ENCODE measurements around the gene TMEM272. TPM values are rescaled to one million over a fixed set of nuclear protein-coding genes. Genes with fewer than 3 reads are reported as not detected.
A peak's percentile ranks its signal among the peaks of the same experiment; 100 is the strongest.

TMEM272 gene
- total RNA-seq, 1 donor from 2014 or later, result 2.9 TPM

DNA sequence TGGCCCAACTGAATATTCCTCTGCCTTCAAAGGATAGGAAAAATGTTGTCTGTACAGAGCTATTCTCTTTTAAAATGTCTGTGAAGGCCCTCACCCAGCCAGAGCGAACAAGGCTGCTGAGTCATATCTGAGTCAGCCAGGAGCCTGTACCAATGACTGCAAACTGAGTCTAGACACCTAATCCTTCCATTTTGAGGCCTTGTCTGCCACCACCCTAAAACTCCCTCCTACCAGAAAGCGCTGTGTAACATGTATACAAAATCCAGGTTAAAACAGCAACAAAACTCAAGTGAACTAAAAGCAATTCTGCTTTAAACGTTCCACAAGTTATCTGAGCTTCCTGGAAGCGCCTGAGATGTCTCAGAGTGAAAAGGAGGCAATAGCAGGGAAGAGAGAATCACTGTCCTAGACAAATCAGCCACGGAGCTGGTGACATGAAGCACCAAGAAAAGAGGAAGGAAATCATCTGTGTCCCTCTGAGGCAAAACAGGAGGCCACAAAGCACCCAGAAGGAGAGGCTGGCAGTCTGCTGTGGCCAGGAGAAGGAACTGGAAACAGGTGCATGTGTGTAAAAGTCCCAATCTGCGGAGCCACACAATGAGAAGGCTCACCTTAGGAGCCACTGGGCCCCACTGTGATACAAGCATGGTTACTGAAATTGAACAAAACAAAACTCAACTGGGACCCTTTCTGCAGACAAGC, 51.3 kb downstream of the TMEM272 start:
- H3K27ac Mint-ChIP-seq, result peak overlapping the region; percentile 7
- H3K9me3 Mint-ChIP-seq, result no peaks in the 10 kb centered on the region
- peaks cover 4% of the 10 kb centered on the region for H3K36me3 Mint-ChIP-seq
- no peaks in the 10 kb centered on the region for H3K27me3 Mint-ChIP-seq (ENCODE audit: low read depth)
- TF ChIP-seq, protein P1, sequence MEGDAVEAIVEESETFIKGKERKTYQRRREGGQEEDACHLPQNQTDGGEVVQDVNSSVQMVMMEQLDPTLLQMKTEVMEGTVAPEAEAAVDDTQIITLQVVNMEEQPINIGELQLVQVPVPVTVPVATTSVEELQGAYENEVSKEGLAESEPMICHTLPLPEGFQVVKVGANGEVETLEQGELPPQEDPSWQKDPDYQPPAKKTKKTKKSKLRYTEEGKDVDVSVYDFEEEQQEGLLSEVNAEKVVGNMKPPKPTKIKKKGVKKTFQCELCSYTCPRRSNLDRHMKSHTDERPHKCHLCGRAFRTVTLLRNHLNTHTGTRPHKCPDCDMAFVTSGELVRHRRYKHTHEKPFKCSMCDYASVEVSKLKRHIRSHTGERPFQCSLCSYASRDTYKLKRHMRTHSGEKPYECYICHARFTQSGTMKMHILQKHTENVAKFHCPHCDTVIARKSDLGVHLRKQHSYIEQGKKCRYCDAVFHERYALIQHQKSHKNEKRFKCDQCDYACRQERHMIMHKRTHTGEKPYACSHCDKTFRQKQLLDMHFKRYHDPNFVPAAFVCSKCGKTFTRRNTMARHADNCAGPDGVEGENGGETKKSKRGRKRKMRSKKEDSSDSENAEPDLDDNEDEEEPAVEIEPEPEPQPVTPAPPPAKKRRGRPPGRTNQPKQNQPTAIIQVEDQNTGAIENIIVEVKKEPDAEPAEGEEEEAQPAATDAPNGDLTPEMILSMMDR (IDR thresholded peaks at IDR 0.05; ENCODE audit: unreplicated experiment), result no peak
- no peak overlapping the region for H3K4me3 Mint-ChIP-seq
- DNase-seq (ENCODE audit: low spot score in 2 of 2, unreplicated experiment in 2 of 2), result no peak
- H3K4me1 Mint-ChIP-seq, result peaks cover 6% of the 10 kb centered on the region

DNA sequence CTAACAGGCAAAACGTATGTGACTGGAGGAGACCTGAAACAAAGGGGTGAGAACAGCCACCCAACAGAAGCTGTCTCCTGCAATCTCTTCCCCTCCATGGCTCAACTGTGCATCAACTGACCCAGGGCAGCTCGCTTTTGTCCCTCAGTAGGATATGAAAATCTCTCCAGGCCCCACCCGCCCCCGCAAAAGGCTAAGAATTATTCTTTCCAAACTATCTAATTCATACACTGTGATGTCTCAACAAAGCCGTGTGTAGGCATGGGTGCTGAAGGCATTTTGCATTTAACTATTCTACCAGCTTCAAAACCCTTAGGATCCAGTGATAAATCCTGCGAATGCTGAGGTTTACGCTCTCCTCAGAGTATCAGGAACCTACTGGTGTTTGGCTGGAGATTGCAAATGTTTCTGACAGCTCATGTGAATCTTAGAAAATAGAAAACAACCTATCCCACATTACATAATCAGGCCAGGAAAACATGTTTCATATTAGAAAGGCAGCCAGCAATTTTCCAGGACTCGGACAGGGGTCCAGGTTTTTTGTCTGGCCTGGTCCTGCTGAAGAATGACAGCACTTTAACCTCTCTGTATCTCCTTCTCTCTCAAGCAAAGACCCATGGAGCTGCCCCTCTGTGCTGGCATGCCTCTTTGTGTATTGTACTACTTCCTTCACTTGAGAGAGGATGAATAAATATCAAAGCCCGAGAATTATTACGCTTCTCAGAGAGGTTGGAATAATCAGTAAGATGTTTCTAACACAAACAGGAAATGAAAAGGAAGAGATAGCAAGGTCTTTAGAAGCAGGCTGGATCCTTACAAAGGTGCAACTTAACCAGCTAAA, 58.3 kb downstream of the TMEM272 start:
- Mint-ChIP-seq H3K4me1 (peaks cover 22% of the 10 kb centered on the region), H3K27ac (peak overlapping the region; percentile 75), H3K4me3 (peak overlapping the region; percentile 28), H3K9me3 (no peaks in the 10 kb centered on the region), H3K36me3 (peaks cover 4% of the 10 kb centered on the region), H3K27me3 (ENCODE audit: low read depth) (no peaks in the 10 kb centered on the region)
- DNase-seq (ENCODE audit: low spot score in 2 of 2, unreplicated experiment in 2 of 2), result no peak
- TF ChIP-seq, protein P1 (IDR thresholded peaks at IDR 0.05; ENCODE audit: unreplicated experiment), result no peak

DNA sequence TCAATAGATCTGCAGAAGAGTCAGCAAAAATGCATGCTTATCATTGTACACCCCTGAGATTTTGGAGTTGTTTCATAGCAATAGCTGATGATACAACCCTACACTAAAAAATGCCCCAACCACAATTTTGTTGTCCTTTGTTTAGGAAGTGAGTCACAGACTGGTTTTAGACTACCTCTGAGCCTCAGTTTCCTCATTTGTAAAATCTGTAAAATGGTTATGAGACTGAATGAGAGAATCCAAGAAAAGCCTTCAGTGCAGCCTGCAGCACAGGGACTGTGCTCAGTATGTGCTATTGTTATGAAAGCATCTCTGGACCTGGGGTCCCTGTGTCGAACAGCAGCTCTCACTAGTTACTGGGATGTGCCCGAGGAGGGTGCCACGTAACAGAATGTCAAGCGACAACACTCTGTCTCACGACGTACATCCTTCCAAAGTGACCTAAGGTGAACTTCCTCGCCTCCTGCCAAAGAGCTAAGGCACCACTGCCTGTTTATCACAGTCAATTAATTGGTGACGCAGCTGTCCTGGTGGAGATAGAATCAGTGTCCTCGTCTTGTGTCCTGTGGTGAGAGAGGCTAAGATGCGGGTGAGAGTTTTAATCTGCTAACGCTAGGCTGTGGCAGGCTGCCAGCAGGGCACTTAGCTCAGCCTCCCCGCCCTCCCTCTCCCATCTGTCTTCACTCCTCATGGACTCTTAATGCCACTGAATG, 59.1 kb downstream of the TMEM272 start:
- peak overlapping the region; percentile 75 for H3K27ac Mint-ChIP-seq
- peak in 1 of 2 experiments; percentile 62 for DNase-seq (ENCODE audit: low spot score in 2 of 2, unreplicated experiment in 2 of 2)
- H3K36me3 Mint-ChIP-seq, result peaks cover 4% of the 10 kb centered on the region

DNA sequence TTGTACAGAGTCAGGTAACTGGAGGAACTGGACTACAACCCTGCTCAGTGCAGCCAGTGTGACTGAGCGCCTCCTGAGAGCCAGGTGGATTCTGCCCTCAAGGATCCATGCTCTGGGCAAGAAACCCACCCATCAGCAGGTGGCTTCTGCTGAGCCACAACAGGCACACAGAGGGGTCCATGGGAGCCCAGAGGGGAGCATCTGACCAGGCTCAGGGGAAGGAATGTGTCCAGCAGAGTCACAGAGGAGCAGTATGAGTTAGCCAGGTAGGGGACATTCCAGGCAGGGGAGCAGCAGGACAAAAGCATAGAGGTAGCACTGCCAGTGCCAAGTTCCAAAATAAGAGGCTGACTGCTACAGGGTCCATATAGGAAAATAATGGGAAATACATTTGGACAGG, 60.9 kb downstream of the TMEM272 start:
- Mint-ChIP-seq H3K27ac (no peak overlapping the region), H3K36me3 (peaks cover 2% of the 10 kb centered on the region), H3K4me1 (peaks cover 17% of the 10 kb centered on the region), H3K9me3 (no peaks in the 10 kb centered on the region), H3K27me3 (ENCODE audit: low read depth) (no peaks in the 10 kb centered on the region), H3K4me3 (no peak overlapping the region)
- TF ChIP-seq, protein P1 (IDR thresholded peaks at IDR 0.05; ENCODE audit: unreplicated experiment), result no peak
- no peak for DNase-seq (ENCODE audit: low spot score in 2 of 2, unreplicated experiment in 2 of 2)

More for the DNA sequence above, 59.1 kb downstream of the TMEM272 start:
- Mint-ChIP-seq H3K27me3 (ENCODE audit: low read depth) (no peaks in the 10 kb centered on the region), H3K4me1 (peaks cover 22% of the 10 kb centered on the region), H3K4me3 (peak overlapping the region; percentile 28), H3K9me3 (no peaks in the 10 kb centered on the region)
- TF ChIP-seq, protein P1 (IDR thresholded peaks at IDR 0.05; ENCODE audit: unreplicated experiment), result no peak

DNA sequence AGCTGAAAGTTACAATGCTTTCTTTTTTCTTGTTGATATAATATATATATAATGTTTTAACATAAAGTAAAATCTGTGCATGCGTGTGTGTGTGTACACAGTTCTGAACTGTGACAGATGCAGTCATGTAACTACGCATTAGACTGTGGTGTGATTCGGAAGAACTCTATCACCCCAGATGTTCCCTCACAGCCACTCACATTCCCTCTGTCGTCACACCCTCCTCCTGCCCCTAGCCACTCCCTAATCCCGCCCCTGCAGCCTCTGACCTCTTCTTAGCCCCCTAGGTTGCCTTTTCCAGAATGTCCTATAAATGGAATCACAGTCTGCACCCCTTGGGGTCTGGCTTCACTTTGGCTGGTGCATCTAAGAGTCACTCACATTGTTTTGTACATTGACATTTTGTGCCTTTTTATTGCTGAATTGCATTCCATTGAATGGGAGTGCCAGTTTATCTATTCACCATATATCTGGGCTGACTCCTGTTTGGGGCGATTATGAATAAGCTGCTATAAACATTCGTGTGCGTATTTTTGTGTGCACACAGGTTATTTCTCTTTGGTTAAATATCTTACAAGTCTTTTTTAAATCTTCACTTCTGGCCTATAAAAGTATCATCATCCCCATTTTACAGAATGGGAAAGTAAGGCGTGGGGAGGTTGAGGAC, 61.4 kb downstream of the TMEM272 start:
- H3K27ac Mint-ChIP-seq, result no peak overlapping the region
- no peak overlapping the region for H3K4me3 Mint-ChIP-seq
- H3K9me3 Mint-ChIP-seq, result no peaks in the 10 kb centered on the region
- DNase-seq (ENCODE audit: low spot score in 2 of 2, unreplicated experiment in 2 of 2), result no peak
- TF ChIP-seq, protein P1 (IDR thresholded peaks at IDR 0.05; ENCODE audit: unreplicated experiment), result no peak
- peaks cover 16% of the 10 kb centered on the region for H3K4me1 Mint-ChIP-seq
- H3K36me3 Mint-ChIP-seq, result no peaks in the 10 kb centered on the region
- H3K27me3 Mint-ChIP-seq (ENCODE audit: low read depth), result no peaks in the 10 kb centered on the region
